Right forelimb (tissue), 1 donor: Measurements from ENCODE around the gene SETD1A.
"Not testable (repeated sequence)": the region's sequence is repeated elsewhere in the genome, so short reads cannot be mapped to it uniquely, and the experiment has no call there.

Experiments
- DNase-seq: peaks from one replicate; pipeline ENCODE4 v3.0.0-alpha.2; 2018

The SETD1A gene

DNA sequence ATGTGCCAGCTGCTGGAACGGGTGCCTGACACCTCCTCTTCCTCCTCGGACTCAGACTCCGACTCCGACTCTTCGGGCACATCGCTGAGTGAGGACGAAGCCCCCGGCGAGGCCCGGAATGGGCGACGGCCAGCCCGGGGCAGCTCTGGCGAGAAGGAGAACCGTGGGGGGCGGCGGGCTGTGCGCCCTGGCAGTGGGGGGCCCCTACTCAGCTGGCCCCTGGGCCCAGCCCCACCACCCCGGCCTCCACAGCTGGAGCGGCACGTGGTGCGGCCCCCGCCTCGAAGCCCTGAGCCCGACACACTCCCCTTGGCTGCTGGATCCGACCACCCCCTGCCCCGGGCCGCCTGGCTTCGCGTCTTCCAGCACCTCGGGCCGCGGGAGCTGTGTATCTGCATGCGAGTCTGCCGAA is 27.4 kb upstream of the SETD1A start:
- DNase-seq: no peak

GRCh38 chr16:30931068-30931650 is 26.4 kb upstream of the SETD1A start:
- DNase-seq: no peak

GRCh38 chr16:30934827-30935557 is 22.6 kb upstream of the SETD1A start:
- DNase-seq: no peak

DNA sequence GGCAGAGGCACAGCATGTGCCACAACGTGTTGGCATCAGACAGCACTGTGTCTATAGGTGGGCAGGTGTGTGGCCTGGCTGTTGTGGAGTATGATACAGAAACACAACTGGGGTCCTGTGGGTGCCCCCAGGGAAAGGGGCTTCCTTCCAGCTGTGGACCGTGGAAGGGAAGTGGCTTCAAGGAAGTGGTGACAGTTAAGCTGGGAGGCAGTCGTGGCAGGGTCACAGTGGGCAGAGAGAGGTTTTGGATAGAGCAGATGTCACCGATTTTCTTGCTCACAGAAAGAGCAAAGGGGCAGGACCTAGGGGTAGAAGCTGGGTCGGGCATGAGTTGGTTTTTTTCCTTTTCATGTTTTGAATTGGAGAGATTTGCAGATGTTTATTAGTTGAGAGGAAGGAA is 19.9 kb upstream of the SETD1A start:
- DNase-seq: no peak

GRCh38 chr16:30939571-30939970 is 18.0 kb upstream of the SETD1A start:
- not testable (repeated sequence) for DNase-seq

GRCh38 chr16:30941600-30942425 is 15.7 kb upstream of the SETD1A start:
- DNase-seq: peak; percentile 69

GRCh38 chr16:30942426-30942806 is 15.1 kb upstream of the SETD1A start:
- no peak for DNase-seq

GRCh38 chr16:30944352-30944751 is 13.2 kb upstream of the SETD1A start:
- DNase-seq: no peak

GRCh38 chr16:30946671-30947540 is 10.6 kb upstream of the SETD1A start:
- DNase-seq: no peak

DNA sequence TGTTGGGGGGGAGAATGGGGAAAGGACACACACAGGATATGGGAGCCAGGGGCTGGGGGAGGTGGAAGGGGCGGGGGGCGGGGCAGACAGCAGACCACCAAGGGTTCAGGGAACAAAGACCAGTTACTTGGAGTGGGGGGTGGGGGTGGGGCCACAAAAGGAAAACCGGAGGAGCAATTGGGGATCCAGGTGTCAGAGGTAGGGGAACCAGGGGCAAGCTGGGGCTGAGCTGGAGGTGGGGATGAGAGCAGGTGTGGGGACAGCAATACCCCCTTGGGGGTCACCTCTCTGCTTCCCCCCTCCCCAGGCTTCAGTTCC is 10.1 kb upstream of the SETD1A start:
- no peak for DNase-seq

DNA sequence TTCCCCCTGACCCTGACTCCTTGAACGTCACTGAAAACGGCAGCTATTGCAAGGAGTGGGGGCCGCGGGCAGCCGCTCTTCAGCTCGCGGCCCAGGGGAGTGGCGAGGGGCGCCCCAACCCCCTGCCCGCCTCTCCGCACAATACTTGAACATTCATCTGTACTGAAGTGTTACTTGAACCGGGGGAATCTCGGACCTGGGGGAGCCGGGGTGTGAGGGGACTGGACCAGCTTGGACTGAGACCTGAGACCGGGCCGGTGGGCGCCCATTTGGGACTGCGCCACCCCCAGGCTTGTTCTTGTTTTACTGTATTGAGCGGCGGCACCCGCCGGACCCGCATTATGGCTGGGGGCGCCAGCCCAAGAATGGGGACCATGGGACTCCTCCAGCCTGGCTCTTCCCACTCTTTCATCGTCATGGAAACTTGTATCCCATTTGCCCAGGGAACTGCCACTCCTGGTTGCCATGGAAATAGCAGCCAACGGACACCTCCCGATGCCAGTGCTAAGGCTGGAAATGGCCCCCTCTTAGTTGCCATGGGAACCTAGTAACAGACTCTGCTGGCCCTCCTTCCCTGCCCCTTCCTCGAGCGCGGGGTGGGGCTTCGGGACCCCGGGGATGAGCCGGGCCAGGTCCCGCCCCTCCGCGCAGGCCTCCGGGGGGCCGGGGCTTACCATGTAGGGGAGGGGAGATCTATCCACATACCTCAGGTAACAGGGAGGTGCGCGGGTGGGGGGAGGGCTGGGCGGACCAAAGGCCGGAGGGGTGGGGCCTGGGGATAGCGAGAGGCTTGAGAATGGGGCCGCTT is 9.5 kb upstream of the SETD1A start:
- peak; percentile 93 for DNase-seq

DNA sequence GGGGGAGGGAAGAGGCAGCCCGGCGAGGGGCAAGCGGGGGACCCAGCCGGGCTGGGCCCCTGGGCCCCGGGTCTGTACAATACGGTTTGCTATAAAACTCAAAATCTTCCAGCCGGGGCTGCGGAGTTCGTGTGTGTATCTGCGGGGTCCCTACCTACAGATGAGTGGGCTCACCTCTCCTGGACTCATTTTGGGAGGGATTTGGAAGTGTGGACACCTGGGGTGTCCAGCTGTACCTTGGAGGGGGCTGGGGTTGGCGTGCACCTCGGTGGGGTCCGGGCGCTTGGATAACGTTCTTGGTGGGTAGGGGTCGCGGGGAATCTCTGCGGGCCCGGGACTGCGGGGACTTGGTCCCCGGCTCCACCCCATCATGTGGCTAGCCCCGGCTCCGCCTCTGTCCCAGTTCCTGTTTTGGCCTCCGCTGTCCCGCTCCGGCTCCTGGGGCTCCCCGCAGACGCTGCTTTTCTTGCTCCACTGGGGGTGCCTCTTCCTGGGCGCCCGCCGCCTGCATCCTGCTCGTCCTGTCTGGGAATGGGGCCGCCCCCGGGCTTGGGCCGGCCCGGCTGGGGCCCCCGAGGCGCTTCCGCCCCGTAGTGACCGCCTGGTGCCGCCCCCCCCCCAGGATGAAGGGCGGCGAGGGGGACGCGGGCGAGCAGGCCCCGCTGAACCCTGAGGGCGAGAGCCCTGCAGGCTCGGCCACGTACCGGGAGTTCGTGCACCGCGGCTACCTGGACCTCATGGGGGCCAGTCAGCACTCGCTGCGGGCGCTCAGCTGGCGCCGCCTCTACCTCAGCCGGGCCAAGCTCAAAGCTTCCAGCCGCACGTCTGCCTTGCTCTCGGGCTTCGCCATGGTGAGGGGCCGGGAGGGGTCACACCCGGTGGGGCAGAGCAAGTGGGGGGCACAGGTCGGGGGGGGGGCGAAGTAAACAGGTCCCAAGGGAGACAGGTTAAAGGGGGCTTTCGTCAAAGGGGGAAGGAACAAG is 8.6 kb upstream of the SETD1A start, which contains the start of gene ORAI3:
TSS of gene ORAI3 (plus strand) at position 402 of the 983 bp plus-strand sequence. CDS start at position 624, 222 bp downstream.
- DNase-seq: peak; percentile 81

DNA sequence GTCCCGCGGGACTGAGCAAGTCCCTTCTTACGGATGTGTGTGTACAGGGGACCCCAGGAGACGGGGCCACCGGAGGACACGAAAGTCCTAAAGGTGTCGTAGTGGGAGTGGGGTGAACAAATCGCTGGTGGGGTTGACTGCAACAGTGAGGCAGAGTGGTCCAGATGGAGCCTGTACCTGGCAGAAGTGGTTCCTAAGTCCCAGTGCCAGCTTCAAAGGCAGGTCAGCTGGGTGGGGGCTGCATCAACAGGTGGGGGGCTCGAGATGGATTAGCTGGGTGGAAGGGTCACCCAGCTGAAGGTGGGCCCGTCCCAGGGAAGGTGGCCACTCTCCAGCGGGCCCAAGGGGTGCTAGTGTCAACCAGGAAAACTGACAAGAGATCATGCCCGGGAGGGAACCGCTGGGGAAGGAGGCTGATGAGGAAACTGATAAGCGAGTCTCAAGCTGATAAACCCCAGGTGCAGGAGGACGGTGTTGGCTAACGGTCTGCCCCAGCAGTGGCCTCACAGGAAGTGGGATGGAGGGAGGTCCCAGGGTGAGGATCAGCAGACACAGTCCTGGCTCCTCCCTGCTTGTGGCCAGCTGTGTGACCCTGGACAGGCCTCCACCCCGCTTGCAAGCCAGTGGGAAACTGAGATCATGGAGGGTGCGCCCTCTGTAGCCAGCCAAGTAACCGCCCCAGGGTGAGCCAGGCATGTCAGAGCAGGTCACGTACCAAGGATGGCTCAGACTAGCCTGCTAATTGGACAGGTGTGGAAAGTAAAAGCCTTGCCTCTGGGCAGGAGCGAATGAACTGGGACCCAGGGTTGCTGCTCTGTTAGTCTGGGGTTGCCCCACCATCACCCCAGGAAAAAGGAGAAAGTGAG is 7.7 kb upstream of the SETD1A start:
- DNase-seq: peak; percentile 70

DNA sequence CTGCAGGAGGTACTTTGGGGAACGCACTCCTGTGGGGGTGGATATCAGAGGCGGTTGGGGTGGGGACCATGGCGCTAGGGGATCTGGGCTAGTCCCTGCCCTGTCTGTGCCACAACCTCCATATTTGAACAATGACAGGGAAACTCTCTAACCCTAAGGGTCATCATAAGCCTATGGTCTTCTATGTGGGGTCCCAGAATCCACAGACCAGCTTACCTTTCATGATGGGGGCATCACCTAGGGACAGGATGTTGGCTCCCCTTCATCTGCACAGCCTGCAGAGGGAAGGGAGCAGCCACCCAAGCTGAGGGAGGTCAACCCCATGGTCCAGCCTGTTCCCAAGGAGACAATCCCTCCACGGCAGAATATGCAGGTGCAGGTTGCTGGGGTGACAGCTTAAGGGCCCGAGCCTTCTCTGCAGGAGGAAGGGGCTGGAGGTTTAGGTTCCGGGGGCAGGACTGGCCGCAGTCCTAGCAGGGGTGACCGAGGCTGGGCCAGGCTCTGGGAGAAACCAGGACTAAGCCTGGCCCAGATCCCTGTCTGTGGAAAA is 7.0 kb upstream of the SETD1A start:
- DNase-seq: no peak

DNA sequence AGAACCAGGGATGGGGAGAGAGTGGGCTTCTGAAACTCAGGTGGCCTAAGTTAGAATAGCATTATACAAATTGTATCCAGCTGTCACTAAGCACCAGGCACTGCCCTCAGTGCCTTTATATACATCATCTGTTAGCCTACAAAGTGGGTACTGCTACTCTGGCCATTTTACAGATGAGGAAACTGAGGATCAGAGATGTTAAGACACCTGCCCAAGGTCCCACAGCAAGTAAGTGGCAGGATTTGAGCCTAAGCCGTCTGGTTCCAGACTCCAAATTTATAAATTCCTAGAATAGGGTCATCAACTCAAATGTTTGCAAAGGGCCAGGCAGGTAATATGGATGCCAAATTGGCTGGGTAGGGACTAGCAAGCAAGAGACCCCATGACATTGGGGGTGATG is 6.4 kb upstream of the SETD1A start:
- DNase-seq: no peak

DNA sequence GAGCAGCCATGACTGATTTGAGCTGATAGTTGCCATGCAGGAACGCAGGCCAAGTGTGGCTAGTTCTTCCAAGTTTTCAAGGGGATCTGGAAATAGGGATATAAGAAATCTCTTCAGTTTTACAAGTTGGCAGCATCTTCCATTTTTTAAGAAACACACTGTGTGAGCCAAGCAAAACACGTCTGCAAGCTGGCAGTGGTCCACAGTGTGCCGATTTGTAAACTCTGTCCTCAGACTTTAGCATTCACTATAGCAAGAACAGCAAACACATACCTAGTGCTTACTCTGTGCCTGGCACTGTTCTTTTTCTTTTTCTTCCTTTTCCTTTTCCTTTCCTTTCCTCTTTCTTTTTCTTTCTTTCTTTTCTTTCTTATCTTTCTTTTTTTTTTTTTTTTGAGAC is 5.8 kb upstream of the SETD1A start:
- no peak for DNase-seq

- DNase-seq: no peak
Observed at GRCh38 chr16:30953111-30953510, 4.4 kb upstream of the SETD1A start.

GRCh38 chr16:30953511-30954124 is 3.9 kb upstream of the SETD1A start:
- peak; percentile 74 for DNase-seq

DNA sequence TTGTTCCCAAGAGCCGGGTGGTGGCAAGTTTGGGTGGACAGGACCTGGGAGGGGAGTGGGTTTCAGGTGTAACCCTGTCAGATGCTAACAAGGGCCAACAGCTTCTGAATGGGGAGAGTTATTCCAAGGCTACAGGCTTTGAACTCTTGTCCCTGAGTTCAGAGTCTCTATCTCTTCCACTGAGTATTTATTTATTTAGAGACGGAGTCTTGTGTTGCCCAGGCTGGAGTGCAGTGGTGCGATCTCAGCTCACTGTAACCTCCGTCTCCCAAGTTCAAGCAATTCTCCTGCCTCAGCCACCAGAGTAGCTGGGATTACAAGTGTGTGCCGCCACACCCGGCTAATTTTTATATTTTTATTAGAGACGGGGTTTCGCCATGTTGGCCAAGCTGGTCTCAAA is 2.6 kb upstream of the SETD1A start:
- DNase-seq: no peak
